Suppressor macrophage (primary cell): Measurements from ENCODE around the gene DDX49.

Experiments
- DNase-seq, 4 experiments: peaks; one replicate each; pipeline ENCODE4 v3.0.0-alpha.2; 2020 to 2022

Gene DDX49

GRCh38 chr19:18975869-18976268 is 56.4 kb downstream of the DDX49 start:
- DNase-seq, result peak in 1 of 4 experiments; percentile 30
